SIG-M5 treated with dmso at 0.1 percent for 504 hours (cell line): Measurements from ENCODE around the gene CBX2.

ENCODE experiments used
- DNase-seq: peaks from one replicate; lab custom pipeline; 2025; ENCODE audit not compliant: unreplicated experiment; lab: John Stamatoyannopoulos, UW

Gene CBX2

DNA sequence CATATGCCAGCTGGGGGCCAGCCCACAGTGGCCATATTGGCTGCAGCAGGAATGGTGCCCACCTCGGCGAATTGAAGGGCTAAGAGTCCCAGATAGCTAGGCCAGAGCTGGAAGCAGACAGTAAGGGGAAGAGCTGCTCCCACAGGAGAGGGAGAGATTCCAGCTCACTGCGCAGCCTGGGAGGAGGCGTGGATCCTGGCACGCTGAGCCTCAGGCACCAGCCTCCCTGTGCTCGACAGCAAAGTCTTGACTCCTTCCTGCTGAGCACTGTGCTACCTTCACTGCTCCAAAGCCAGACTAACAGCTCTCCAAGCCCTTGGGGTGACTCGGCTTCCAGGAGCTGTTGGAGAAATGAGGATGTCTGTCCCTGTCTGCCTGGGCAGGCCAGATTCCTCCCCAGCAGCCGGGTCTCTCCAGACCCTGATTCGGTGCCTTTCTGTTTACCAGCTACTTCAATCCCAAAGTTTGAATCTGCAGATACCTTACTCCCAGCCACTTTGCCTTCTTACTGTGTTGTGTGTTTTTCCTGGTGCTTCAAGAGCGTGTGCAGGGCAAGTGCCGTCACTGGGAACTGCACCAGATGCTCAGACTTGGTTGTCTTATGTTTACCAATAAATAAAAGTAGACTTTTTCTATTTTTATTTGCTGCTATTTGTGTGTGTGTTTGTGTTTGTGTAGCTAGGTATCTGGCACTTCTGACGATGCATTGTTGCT lies 9.1 kb downstream of the CBX2 start:
- DNase-seq, result no peak

DNA sequence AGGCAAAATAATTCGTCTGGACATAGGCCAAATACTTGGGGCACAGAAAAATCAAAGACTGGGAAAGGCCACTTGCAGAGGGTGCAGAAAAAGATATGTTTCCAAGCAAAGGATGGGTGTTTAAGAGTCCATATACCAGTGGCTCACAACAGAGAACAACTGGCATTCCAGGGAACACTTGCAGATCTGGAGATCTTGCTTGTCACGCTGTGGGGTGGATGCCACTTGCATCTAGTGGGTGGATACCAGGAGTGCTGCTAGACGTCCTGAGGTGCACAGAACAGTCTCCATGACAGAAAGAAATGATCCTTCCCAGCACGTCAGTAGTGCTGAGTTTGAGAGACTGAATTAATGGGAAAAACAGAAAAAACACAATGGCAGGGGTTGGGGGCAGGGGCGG lies 10.5 kb downstream of the CBX2 start:
- no peak for DNase-seq

GRCh38 chr17:79788989-79789942 lies 11.3 kb downstream of the CBX2 start:
- no peak for DNase-seq

- DNase-seq, result no peak
These were observed 12.2 kb downstream of the CBX2 start for GRCh38 chr17:79789943-79790804.

DNA sequence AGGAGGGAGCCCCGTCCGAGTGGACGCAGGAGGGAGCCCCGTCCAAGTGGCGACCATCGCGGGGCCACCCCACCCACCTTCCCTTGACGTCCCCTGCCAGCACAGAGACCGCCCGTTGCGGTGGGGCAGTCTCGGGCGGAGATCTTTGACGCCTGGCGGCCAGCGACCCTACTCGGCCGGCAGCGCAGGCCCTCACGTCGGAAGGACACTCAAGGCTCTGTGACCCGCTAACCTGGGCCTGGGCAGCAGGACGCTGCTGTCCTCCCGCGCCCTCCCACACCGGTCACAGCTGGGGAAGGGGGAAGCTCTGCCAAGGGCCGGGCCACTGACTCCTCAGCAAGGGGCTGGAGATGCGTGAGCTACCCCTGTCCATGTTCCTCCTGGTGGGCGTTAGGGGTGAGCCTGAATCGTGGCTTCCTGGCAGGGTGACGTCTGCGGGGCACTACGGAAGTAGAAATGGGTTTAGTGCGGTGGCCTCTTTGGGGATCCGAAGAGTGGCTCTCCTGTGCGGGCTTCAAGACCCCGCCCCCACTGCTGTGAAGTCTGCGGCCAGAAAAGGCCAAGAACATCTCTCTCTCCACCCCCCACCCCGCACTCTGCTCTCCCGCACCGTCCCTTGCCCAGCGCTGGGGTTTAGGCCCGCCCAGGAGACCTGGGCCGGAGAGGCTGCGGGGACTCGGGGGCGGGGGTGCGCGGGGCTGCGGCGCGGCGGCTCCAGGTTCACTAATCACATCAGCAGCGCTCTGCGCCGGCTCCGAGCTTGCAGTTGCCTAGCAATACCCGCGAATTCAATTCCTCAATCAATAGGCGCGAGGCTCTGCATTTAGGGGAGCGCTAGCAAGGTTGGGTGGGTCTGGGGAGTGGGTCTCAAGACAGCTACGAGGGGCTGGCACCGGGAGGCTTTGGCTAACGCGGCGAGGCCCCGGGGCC lies 13.1 kb downstream of the CBX2 start:
- DNase-seq, result no peak

DNA sequence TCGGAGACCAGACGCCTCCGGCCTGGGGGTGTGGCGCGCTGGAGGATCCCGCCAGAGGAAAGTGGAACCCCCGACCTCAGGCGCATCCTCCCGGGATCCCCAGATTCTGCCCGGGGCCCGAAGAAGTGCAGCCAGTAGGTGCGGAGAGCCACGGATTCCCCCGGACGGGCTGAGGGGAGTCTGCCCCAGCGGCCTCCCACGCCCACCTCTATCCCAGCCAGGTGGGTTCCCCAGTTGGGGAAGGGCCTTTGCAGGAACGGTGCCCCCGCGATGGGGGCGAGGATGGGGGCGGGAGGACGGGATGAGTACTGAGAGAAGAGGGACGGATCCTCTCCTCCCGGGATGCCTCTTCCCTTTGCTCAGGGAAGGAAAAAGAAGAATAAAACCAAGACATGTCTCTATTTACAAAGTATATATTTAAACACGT lies 13.8 kb downstream of the CBX2 start:
- no peak for DNase-seq

- no peak for DNase-seq
These were observed 14.5 kb downstream of the CBX2 start for GRCh38 chr17:79792341-79792871.

DNA sequence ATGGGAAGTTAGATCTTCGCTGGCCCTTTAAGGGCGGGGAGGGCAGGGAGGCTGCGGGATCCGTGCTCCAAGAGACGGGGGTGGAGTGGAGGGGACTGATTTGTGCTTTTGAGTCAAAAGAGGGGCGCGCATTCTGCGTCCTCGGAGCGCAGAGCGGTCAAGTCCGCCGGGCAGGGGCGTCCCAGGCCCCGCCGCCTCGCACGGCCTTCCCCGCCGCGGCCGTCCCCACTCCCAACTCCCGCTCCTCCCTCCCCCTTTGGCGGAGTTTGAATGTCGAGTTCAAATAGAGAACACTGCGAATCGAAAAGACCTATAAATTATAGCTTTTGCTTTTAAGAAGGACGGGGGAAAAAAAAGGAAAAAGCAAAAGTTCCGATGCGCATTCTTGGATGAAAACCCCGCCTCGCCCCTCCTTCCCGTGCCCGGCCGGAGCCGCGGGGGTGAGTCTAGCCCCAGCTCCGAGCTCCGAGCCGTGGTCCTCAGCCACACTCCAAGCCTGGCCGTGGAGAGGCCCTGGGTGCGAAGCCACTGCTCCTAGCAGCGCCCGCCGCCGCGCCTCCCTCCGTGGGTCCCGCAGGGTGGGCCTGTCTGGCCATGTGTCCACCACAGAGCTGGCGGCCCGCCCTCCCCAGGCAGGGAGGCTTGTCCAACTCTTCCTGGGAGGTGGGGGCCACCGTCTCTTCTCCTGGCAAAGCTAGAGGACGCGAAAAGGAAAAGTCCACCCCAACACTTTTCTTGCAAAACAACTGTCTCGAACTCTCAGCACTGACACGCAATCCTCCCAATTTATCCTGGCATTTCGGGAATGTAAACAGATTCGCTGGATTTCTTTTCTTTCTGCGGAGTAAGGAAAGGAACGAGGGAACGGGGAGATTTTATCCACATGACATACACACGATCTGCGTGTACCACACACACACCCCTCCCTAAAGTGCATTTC lies 15.3 kb downstream of the CBX2 start:
- DNase-seq, result no peak

GRCh38 chr17:79793924-79794304 lies 16.0 kb downstream of the CBX2 start:
- no peak for DNase-seq

DNA sequence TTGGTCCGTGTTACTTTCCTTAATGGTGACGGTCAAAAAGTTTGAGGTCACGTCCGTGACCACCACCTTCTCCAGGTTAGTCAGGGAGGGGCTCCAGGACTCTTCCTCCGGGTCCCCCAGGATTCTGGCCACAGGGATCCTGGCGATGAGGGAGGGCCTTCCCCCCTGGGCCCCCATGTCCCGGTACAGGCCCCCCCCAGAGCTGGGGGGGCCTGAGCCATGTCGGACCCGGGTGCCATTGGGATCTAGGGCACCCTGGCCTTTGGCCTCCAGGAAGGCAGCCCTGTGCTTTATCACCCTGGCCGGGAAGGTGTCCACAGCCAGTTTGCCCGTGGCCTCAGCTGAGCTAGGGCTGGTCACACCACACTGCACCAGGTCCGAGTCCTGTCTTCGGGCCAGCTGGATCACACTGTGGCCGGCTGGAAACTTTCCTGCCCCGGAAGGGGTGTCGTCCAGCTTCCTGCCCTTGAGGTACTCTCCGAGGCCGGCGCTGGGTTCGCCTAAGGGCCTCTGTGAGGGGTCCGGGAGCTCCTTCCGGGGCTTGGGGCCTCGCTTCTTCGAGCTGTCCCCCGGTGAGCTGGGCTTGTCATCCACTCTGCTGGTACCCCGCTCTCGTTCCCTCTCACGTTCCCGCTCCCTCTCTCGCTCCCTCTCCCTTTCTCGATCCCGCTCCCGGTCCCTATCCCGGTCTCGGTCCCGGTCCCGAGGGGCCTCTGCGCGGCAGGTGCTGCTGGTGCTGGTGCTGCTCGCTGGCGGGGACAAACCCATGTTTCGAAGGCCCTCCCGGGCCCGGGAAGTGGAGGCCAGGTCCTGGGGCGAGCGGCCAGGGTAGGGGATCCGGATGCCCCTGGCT lies 16.9 kb downstream of the CBX2 start:
- DNase-seq, result no peak

DNA sequence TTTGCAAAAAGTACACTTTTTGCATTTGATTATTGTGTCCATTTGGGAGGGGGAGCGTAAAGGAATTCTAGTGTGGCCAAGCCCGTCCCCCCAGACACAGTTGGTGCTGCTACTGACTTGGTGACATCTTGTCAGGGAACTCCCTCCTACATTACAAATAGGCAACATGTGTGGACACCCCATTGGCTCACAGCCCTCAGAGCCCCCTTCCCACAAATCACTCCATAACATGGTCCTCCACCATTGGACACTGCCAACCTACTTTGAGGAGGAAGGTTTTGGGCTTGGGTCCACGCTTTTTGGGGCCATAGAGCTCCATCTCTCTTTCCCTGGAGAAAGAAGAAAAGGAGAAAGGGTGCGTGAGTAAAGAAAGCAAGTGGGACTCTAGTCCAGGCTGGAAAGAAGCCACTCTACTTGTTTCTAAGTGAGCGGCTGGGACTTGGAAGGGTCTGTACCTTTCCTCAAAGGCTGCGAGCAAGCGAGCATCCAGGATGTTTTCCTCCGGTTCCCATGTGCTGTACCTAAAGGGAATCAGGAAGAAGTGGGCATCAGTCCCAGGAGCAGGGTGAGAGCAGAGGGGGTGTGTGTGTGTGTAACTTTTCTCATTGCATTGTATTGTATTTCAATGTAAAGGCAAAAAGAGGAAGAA lies 18.0 kb downstream of the CBX2 start:
- DNase-seq, result peak; percentile 75

GRCh38 chr17:79796444-79796762 lies 18.5 kb downstream of the CBX2 start:
- no peak for DNase-seq

DNA sequence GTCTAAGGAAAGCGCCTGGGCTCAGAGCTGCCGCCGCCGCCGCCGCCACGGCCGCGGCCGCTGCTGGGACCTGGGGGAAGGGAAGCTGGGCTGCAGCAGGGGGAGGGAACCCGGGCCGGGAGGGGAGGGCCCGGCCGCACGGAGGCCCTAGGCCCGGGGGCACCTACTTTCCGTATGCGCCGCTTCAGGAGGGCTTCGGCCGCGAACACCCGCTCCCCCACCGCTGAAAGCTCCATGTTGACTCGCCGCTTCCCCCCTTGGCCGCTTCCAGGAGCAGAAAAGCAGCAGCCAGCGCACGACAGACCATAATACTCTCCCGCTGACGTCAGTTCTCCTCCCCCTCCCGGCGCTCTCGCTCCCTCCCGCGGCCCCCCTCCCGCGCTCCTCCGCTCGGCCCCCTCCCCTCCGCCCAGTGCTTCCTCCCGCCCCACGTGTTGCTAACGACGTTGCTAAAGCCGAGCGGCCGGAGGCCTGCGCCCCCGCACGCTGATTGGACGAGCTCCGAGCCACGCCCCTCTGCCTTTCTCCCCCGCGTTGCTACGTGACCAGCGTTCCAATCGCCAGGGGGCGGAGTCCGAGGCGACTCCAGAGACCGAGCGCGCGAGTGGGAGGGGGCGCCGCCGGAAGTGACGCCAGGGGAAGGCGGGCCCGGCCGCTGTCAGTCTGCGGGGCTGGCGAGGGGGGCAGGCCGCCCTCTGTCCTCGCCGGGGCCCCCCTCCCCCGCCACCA lies 19.0 kb downstream of the CBX2 start, which contains the start of gene CBX8:
Gene CBX8, minus strand, starts transcription at position 315 of the 729 bp plus-strand sequence. Its CDS starts 79 bp downstream, at position 236.
- peak; percentile 99 for DNase-seq

- no peak for DNase-seq
These were observed 19.7 kb downstream of the CBX2 start for GRCh38 chr17:79797492-79798298.

- DNase-seq, result no peak
These were observed 20.6 kb downstream of the CBX2 start for GRCh38 chr17:79798299-79799173.
